Measurements from ENCODE around the gene GMEB2.

DNA sequence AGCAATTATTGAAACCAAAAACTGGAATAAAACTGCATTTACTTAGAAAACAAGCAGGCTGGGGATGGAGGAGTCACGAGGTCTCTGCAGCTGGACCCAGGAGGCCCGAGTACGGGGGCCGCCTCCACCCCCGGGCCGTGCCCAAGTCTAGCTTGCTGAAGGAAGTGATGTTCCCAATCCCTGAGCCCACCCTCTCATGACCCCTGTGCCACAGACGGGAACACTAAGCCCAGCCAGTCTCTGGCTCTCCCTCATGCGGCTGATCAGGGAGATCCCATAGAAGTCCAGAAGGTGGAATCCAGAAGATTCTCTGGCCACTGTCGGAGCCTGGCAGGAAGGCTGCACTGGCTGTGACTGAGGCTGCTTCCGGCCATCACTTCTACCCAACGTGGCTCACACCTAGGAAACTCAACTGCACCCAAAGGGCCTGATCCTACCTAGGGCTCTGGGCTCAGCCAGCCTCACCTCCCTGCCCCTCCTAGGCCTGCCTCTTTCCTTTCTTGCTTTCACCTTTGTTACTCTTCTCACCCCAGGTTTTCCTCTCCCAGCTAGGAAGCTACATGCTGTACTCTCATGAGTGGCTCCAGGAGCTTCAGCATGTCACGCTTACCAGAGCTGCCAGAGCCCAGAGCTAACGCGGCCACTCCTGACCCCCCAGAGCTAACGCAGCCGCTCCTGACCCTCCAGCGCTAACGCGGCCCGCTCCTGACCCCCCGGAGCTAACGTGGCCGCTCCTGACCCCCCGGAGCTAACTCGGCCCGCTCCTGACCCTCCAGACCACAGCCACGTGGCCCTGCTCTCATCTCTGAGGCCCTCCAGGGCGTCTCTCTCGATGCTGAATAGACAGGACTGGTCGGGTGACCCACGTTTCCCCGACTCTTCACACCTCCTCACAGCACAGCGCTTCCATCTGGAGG lies 28.2 kb downstream of the GMEB2 start:
- TF ChIP-seq, protein P1, sequence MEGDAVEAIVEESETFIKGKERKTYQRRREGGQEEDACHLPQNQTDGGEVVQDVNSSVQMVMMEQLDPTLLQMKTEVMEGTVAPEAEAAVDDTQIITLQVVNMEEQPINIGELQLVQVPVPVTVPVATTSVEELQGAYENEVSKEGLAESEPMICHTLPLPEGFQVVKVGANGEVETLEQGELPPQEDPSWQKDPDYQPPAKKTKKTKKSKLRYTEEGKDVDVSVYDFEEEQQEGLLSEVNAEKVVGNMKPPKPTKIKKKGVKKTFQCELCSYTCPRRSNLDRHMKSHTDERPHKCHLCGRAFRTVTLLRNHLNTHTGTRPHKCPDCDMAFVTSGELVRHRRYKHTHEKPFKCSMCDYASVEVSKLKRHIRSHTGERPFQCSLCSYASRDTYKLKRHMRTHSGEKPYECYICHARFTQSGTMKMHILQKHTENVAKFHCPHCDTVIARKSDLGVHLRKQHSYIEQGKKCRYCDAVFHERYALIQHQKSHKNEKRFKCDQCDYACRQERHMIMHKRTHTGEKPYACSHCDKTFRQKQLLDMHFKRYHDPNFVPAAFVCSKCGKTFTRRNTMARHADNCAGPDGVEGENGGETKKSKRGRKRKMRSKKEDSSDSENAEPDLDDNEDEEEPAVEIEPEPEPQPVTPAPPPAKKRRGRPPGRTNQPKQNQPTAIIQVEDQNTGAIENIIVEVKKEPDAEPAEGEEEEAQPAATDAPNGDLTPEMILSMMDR (IDR thresholded peaks at IDR 0.05): no peak
- no peak for TF ChIP-seq POLR2AphosphoS5 (IDR thresholded peaks at IDR 0.05)
- TF ChIP-seq POLR2A (IDR thresholded peaks at IDR 0.05): no peak
